Measurements from ENCODE around the gene CFAP74. TPM values are rescaled to one million over a fixed set of nuclear protein-coding genes. Genes with fewer than 3 reads are reported as not detected.
A peak's percentile ranks its signal among the peaks of the same experiment; 100 is the strongest.

The CFAP74 gene
- polyA plus RNA-seq, 1 donor, result 0.76 TPM

GRCh38 chr1:1917995-1918900 is 85.3 kb downstream of the CFAP74 start:
- no peak for DNase-seq

GRCh38 chr1:1917304-1917976 is 86.1 kb downstream of the CFAP74 start:
- no peak for DNase-seq

- no peak for DNase-seq
Measured at GRCh38 chr1:1916851-1917251, 86.7 kb downstream of the CFAP74 start.

GRCh38 chr1:1915911-1916840 is 87.4 kb downstream of the CFAP74 start:
- DNase-seq, result no peak

- DNase-seq, result no peak
Measured at GRCh38 chr1:1914971-1915692, 88.5 kb downstream of the CFAP74 start, which contains the start of gene CALML6. CALML6 (plus strand) TSS chr1:1915260; CDS start chr1:1915281, 21 bp downstream.

- no peak for DNase-seq
Measured at GRCh38 chr1:1914101-1914970, 89.2 kb downstream of the CFAP74 start.

- no peak for DNase-seq
Measured at GRCh38 chr1:1911350-1912041, 92.1 kb downstream of the CFAP74 start.

- DNase-seq, result no peak
Measured at GRCh38 chr1:1910651-1911331, 92.8 kb downstream of the CFAP74 start.

- DNase-seq, result no peak
Measured at GRCh38 chr1:1910033-1910465, 93.5 kb downstream of the CFAP74 start.

GRCh38 chr1:1908506-1908791 is 95.1 kb downstream of the CFAP74 start:
- no peak for DNase-seq

- no peak for DNase-seq
Measured at GRCh38 chr1:1907098-1907736, 96.4 kb downstream of the CFAP74 start.

- DNase-seq, result peak; percentile 80
Measured at GRCh38 chr1:1906185-1907097, 97.1 kb downstream of the CFAP74 start.

- no peak for DNase-seq
Measured at GRCh38 chr1:1903224-1903623, 100.4 kb downstream of the CFAP74 start.

- DNase-seq, result no peak
Measured at GRCh38 chr1:1901641-1902294, 101.8 kb downstream of the CFAP74 start.

GRCh38 chr1:1900883-1901640 is 102.5 kb downstream of the CFAP74 start:
- DNase-seq, result no peak

GRCh38 chr1:1899967-1900327 is 103.6 kb downstream of the CFAP74 start:
- DNase-seq, result no peak

Measured in left kidney (tissue), 2 donors.